HG02571 (cell line): ENCODE measurements around the gene NOD1.

ENCODE experiments used
- ATAC-seq: cut with Tn5 transposase; IDR thresholded peaks from one replicate; pipeline ENCODE4 v1.9.1; 2021; ENCODE audit warnings: mild to moderate bottlenecking, moderate library complexity; ENCODE audit not compliant: unreplicated experiment

Gene NOD1

GRCh38 chr7:30379131-30379530 lies 99.5 kb downstream of the NOD1 start:
- ATAC-seq: no peak

DNA sequence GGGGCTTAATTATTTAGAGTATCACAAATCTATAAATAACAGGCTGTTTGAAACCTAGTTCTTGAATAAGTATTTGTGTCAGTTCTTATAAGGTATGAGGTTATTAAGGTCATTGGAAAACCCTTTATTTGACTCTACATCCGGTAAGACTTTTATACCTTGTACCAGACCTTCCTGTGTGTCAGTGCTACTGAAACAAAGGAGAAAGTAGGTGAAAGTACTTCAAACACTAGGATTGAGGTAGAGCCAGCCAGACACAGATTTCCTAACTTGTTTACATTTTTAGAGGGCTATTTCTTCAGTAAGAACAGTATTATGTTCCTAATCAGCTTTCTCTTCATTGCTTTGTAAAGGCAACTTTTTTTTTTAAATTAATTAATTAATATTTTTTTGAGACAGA lies 100.3 kb downstream of the NOD1 start:
- no peak for ATAC-seq
